NCI-H526 (cell line): ENCODE measurements around the gene RSRC2.
"Not testable (repeated sequence)": the region's sequence is repeated elsewhere in the genome, so short reads cannot be mapped to it uniquely, and the experiment has no call there.

Source experiments
- DNase-seq, 2 experiments: peaks; one replicate each; lab custom pipeline; 2025; lab: John Stamatoyannopoulos, UW

RSRC2 gene

GRCh38 chr12:122484385-122484784 is 42.4 kb downstream of the RSRC2 start:
- not testable (repeated sequence) for DNase-seq

GRCh38 chr12:122483969-122484368 is 42.8 kb downstream of the RSRC2 start:
- no peak for DNase-seq

GRCh38 chr12:122481861-122482260 is 44.9 kb downstream of the RSRC2 start:
- DNase-seq, result no peak

- no peak for DNase-seq
These were observed 46.0 kb downstream of the RSRC2 start for GRCh38 chr12:122480753-122481152.

- DNase-seq, result no peak
These were observed 52.4 kb downstream of the RSRC2 start for GRCh38 chr12:122474324-122474716.

- no peak for DNase-seq
These were observed 53.0 kb downstream of the RSRC2 start for GRCh38 chr12:122473543-122474323.

- peak; percentile 40 to 63 for DNase-seq
These were observed 55.2 kb downstream of the RSRC2 start for GRCh38 chr12:122471324-122472226.

GRCh38 chr12:122470576-122470975 is 56.2 kb downstream of the RSRC2 start:
- DNase-seq, result not testable (repeated sequence)

GRCh38 chr12:122469856-122470255 is 56.9 kb downstream of the RSRC2 start:
- DNase-seq, result not testable (repeated sequence)

GRCh38 chr12:122467983-122468382 is 58.8 kb downstream of the RSRC2 start:
- DNase-seq, result no peak

GRCh38 chr12:122464317-122465042 is 62.3 kb downstream of the RSRC2 start:
- DNase-seq, result not testable (repeated sequence)

GRCh38 chr12:122460641-122461040 is 66.1 kb downstream of the RSRC2 start:
- no peak for DNase-seq

GRCh38 chr12:122460061-122460460 is 66.7 kb downstream of the RSRC2 start:
- no peak for DNase-seq

- no peak for DNase-seq
These were observed 67.5 kb downstream of the RSRC2 start for GRCh38 chr12:122459211-122459610.

GRCh38 chr12:122458105-122459035 is 68.4 kb downstream of the RSRC2 start:
- no peak for DNase-seq

- DNase-seq, result no peak
These were observed 69.1 kb downstream of the RSRC2 start for GRCh38 chr12:122457627-122458026.

- DNase-seq, result no peak
These were observed 72.0 kb downstream of the RSRC2 start for GRCh38 chr12:122454739-122455138.

- no peak for DNase-seq
These were observed 72.5 kb downstream of the RSRC2 start for GRCh38 chr12:122454250-122454721.
